ENCODE data around the gene RC3H2. TPM values are rescaled to one million over a fixed set of nuclear protein-coding genes. Genes with fewer than 3 reads are reported as not detected.
A peak's percentile ranks its signal among the peaks of the same experiment; 100 is the strongest.
"Not testable (repeated sequence)": the region's sequence is repeated elsewhere in the genome, so short reads cannot be mapped to it uniquely, and the experiment has no call there.

RC3H2 gene
- total RNA-seq, 1 donor from 2014 or later: 25.1 TPM

DNA sequence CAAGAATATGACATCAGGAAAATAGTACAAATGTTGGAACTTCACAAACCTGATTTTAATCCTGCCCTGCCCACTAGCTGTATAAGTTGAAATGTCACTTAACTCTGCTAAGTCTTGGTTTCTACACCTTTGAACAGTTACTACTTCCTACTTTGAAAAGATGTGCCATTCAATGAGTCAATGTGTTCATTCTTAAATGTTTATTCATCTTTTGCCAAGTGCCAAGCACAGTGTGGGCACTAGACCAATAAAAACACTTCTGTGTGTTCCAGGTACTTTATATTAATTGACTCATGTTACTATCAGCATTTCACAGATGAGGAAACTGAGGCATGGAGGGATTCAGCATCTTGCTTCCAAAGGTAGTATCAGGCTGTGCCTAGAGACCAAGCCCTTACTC lies 89.6 kb downstream of the RC3H2 start:
- intact Hi-C loops (cut with DNase I): loop anchor here (10.0 kb wide), 1 partner anchor 691 kb away; no protein-coding TSS in a partner anchor
- TF ChIP-seq CTCF (IDR thresholded peaks at IDR 0.05): no peak
- Histone ChIP-seq H3K27me3 (no peaks in the 10 kb centered on the region), H3K4me1 (peaks cover 0 to 5% of the 10 kb centered on the region in 2 donors), H3K4me3 (no peak overlapping the region), H3K36me3 (peaks cover 7 to 24% of the 10 kb centered on the region in 2 donors), H3K27ac (no peak overlapping the region), H3K9me3 (no peaks in the 10 kb centered on the region)
- DNase-seq (ENCODE audit: low spot score in 2 of 2): no peak

DNA sequence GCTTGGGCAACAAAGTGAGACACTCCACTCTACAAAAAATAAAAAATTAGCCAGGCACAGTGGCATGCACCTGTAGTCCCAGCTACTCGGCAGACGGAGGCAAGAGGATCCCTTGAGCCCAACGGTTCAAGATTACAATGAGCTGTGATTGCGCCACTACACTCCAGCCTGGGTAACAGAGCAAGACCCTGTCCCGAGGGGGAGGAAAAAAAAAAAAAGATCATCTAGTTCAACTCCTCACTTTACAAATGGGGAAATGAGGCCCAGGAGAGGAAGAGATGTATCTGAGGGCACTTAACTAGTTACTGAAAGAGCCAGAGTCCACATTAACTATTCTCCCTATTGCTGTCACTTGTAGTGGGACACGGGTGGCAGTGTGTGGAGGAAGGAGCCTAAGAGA lies 90.6 kb downstream of the RC3H2 start:
- no peak for TF ChIP-seq CTCF (IDR thresholded peaks at IDR 0.05)
- DNase-seq (ENCODE audit: low spot score in 2 of 2): no peak
- intact Hi-C loops (cut with DNase I): loop anchor here (10.0 kb wide), 1 partner anchor 690 kb away; no protein-coding TSS in a partner anchor
- Histone ChIP-seq H3K4me3 (no peak overlapping the region), H3K4me1 (peaks cover 0 to 4% of the 10 kb centered on the region in 2 donors), H3K9me3 (no peaks in the 10 kb centered on the region), H3K27ac (no peak overlapping the region), H3K27me3 (no peaks in the 10 kb centered on the region), H3K36me3 (peaks cover 0 to 15% of the 10 kb centered on the region in 2 donors)

GRCh38 chr9:122812736-122813135 lies 92.4 kb downstream of the RC3H2 start:
- Histone ChIP-seq H3K9me3 (no peaks in the 10 kb centered on the region), H3K27me3 (no peaks in the 10 kb centered on the region), H3K4me1 (no peaks in the 10 kb centered on the region), H3K36me3 (peaks cover 0 to 10% of the 10 kb centered on the region in 2 donors), H3K4me3 (no peak overlapping the region), H3K27ac (no peak overlapping the region)
- TF ChIP-seq CTCF (IDR thresholded peaks at IDR 0.05): no peak
- intact Hi-C loops (cut with DNase I): loop anchor here (10.0 kb wide), 1 partner anchor 688 kb away; no protein-coding TSS in a partner anchor
- DNase-seq (ENCODE audit: low spot score in 2 of 2): no peak

DNA sequence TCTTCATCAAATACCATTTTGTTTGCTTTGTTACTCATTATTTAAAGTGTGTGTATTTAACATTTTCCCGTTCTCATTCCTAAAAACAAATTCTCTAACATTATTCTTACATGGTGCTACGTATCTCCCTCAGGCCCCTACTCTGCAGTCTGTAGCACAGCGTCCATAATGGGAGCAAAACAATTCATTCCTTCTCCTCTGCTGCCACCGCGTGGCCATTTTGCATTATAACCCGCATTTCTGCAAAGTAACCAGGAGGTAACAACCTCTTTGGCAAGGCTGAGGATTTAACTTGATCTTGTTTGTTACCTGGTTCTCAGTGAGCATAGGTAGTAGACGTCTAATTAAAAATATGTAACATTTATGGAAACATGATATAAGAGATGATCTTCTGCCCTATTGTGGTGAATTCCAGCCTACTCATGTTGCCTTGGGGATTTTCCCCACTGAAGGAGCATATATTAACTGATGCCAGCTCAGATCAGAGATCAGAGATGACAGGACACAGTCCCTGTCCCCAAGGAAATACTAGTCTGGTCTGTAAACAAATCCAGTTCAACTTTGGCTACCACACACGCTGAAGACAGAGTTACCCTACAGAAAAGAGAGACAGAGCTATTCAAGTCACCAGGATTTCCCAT lies 94.7 kb downstream of the RC3H2 start:
- Histone ChIP-seq H3K27ac (no peak overlapping the region), H3K4me1 (no peaks in the 10 kb centered on the region), H3K36me3 (no peaks in the 10 kb centered on the region), H3K4me3 (no peak overlapping the region), H3K9me3 (no peaks in the 10 kb centered on the region), H3K27me3 (no peaks in the 10 kb centered on the region)
- intact Hi-C loops (cut with DNase I): loop anchor here (1.0 to 10.0 kb wide), 2 partner anchors 345 to 686 kb away; no protein-coding TSS in a partner anchor
- peak; percentile 63 to 80 (median 79) for TF ChIP-seq CTCF (IDR thresholded peaks at IDR 0.05)
- DNase-seq (ENCODE audit: low spot score in 2 of 2): peak in 1 of 2 donors; percentile 72

GRCh38 chr9:122809261-122809660 lies 95.9 kb downstream of the RC3H2 start:
- H3K9me3 ChIP-seq; H3K27me3 ChIP-seq; intact Hi-C loops (cut with DNase I); DNase-seq (ENCODE audit: low spot score in 2 of 2); H3K36me3 ChIP-seq; H3K4me3 ChIP-seq; H3K4me1 ChIP-seq; H3K27ac ChIP-seq: not testable (repeated sequence)

- TF ChIP-seq CTCF (IDR thresholded peaks at IDR 0.05): no peak
- H3K27me3 ChIP-seq: no peaks in the 10 kb centered on the region
- no peak for DNase-seq (ENCODE audit: low spot score in 2 of 2)
- H3K27ac ChIP-seq: no peak overlapping the region
- no peaks in the 10 kb centered on the region for H3K4me1 ChIP-seq
- H3K4me3 ChIP-seq: no peak overlapping the region
- no peaks in the 10 kb centered on the region for H3K9me3 ChIP-seq
- intact Hi-C loops (cut with DNase I): no loop called here
- H3K36me3 ChIP-seq: no peaks in the 10 kb centered on the region
Observed at GRCh38 chr9:122808141-122808540, 97.0 kb downstream of the RC3H2 start.
